HEK293 (cell line): ENCODE measurements around the gene MYRIP.

Experiments used
- CTCF ChIA-PET: fragments of 350-600 bp; formaldehyde crosslinking; extraction: SDS; loops from one replicate; lab custom pipeline; 2021; ENCODE audit warnings: antibody characterized with exemption; lab: Yijun Ruan, JAX
- POLR2A ChIA-PET: fragments of 300-600 bp; formaldehyde crosslinking; extraction: SDS; loops from one replicate; lab custom pipeline; 2020; ENCODE audit warnings: antibody characterized with exemption, inconsistent platforms; lab: Yijun Ruan, JAX
- H3K27ac ChIP-seq: fragments of 200-500 bp; sonication (Bioruptor generic); 2 replicates; pipeline ENCODE4 v1.5.1; 2014; ENCODE audit warnings: low read depth, low read length, control low read depth, inconsistent platforms; ENCODE audit errors: extremely low read depth
- H3K36me3 ChIP-seq, 2 experiments: fragments of 200-500 bp in 1 of 2; sonication (Bioruptor generic) in 1 of 2; 1 replicate in 1 of 2; 2 replicates in 1 of 2; pipeline ENCODE4 v1.5.1; 2014 to 2017; ENCODE audit warnings: inconsistent platforms in 2 of 2, low read length in 2 of 2; ENCODE audit not compliant: control insufficient read depth in 2 of 2, insufficient read depth in 1 of 2
- H3K4me1 ChIP-seq: fragments of 200-500 bp; sonication (Bioruptor generic); 2 replicates; pipeline ENCODE4 v1.5.1; 2014; ENCODE audit warnings: mild to moderate bottlenecking, low read length, inconsistent platforms; ENCODE audit not compliant: control insufficient read depth, insufficient read depth
- H3K4me3 ChIP-seq: 2 replicates; pipeline ENCODE4 v1.5.1; 2011; ENCODE audit warnings: low read depth, mild to moderate bottlenecking, control low read depth, low read length, moderate library complexity
- H3K9me3 ChIP-seq: fragments of 200-500 bp; sonication (Bioruptor generic); 2 replicates; pipeline ENCODE4 v1.5.1; 2014; ENCODE audit warnings: low read depth, low read length, inconsistent platforms; ENCODE audit not compliant: control insufficient read depth, insufficient read depth
- BCL11B ChIP-seq: fragments of 450-650 bp; formaldehyde crosslinking; IDR thresholded peaks from 2 replicates; pipeline ENCODE4 v1.5.1; 2016; ENCODE audit warnings: low read depth, missing biosample characterization, missing genetic modification characterization
- BCL6B ChIP-seq: fragments of 450-650 bp; formaldehyde crosslinking; IDR thresholded peaks from 2 replicates; pipeline ENCODE4 v1.5.1; 2017; ENCODE audit warnings: missing biosample characterization, missing genetic modification characterization
- HOXC10 ChIP-seq: sonication (generic); formaldehyde crosslinking; IDR thresholded peaks from 2 replicates; pipeline ENCODE4 v1.8.1; 2023; ENCODE audit warnings: mild to moderate bottlenecking, missing genetic modification reagents
- HOXD13 ChIP-seq: sonication (generic); formaldehyde crosslinking; IDR thresholded peaks from 2 replicates; pipeline ENCODE4 v1.8.0; 2022; ENCODE audit warnings: missing genetic modification reagents, borderline replicate concordance
- INSM2 ChIP-seq: fragments of 450-650 bp; formaldehyde crosslinking; IDR thresholded peaks from 2 replicates; pipeline ENCODE4 v1.5.1; 2016; ENCODE audit warnings: missing biosample characterization, missing genetic modification characterization
- REPIN1 ChIP-seq: fragments of 450-650 bp; formaldehyde crosslinking; IDR thresholded peaks from 2 replicates; pipeline ENCODE4 v1.5.1; 2017; ENCODE audit warnings: missing biosample characterization, missing genetic modification characterization, low read depth
- SP3 ChIP-seq: fragments of 450-650 bp; formaldehyde crosslinking; IDR thresholded peaks from 2 replicates; pipeline ENCODE4 v1.5.1; 2016; ENCODE audit warnings: missing biosample characterization, missing genetic modification characterization
- YY2 ChIP-seq: fragments of 450-650 bp; formaldehyde crosslinking; IDR thresholded peaks from 2 replicates; pipeline ENCODE4 v1.5.1; 2016; ENCODE audit warnings: missing biosample characterization, missing genetic modification characterization
- ZFHX2 ChIP-seq: fragments of 450-650 bp; formaldehyde crosslinking; conservative IDR thresholded peaks from 2 replicates; pipeline ENCODE4 v1.5.1; 2016; ENCODE audit warnings: missing biosample characterization, missing genetic modification characterization
- ZFP69B ChIP-seq: fragments of 450-650 bp; formaldehyde crosslinking; IDR thresholded peaks from 2 replicates; pipeline ENCODE4 v1.5.1; 2016; ENCODE audit warnings: missing biosample characterization, missing genetic modification characterization
- ZNF10 ChIP-seq: fragments of 450-650 bp; formaldehyde crosslinking; IDR thresholded peaks from 2 replicates; pipeline ENCODE4 v1.5.1; 2017; ENCODE audit warnings: missing biosample characterization, missing genetic modification characterization
- ZNF155 ChIP-seq: fragments of 450-650 bp; formaldehyde crosslinking; IDR thresholded peaks from 2 replicates; pipeline ENCODE4 v1.5.1; 2016; ENCODE audit warnings: missing biosample characterization, missing genetic modification characterization
- ZNF174 ChIP-seq: fragments of 450-650 bp; formaldehyde crosslinking; IDR thresholded peaks from 2 replicates; pipeline ENCODE4 v1.5.0; 2017; ENCODE audit warnings: missing biosample characterization, mild to moderate bottlenecking, missing genetic modification characterization
- ZNF184 ChIP-seq: fragments of 450-650 bp; IDR thresholded peaks from 2 replicates; pipeline ENCODE4 v1.5.1; 2018; ENCODE audit warnings: missing biosample characterization, mild to moderate bottlenecking, missing genetic modification characterization
- ZNF19 ChIP-seq: fragments of 450-650 bp; formaldehyde crosslinking; IDR thresholded peaks from 2 replicates; pipeline ENCODE4; 2016; ENCODE audit warnings: missing biosample characterization, missing genetic modification characterization, low read depth
- ZNF248 ChIP-seq: fragments of 450-650 bp; formaldehyde crosslinking; IDR thresholded peaks from 2 replicates; pipeline ENCODE4 v1.5.1; 2017; ENCODE audit warnings: missing biosample characterization, missing genetic modification characterization
- ZNF280C ChIP-seq: fragments of 450-650 bp; formaldehyde crosslinking; IDR thresholded peaks from 2 replicates; pipeline ENCODE4 v1.5.1; 2016; ENCODE audit warnings: missing biosample characterization, missing genetic modification characterization
- ZNF302 ChIP-seq: fragments of 450-650 bp; formaldehyde crosslinking; IDR thresholded peaks from 2 replicates; pipeline ENCODE4 v1.5.1; 2016; ENCODE audit warnings: missing biosample characterization, missing genetic modification characterization, low read depth
- ZNF324 ChIP-seq: fragments of 450-650 bp; formaldehyde crosslinking; IDR thresholded peaks from 2 replicates; pipeline ENCODE4 v1.5.1; 2016; ENCODE audit warnings: missing biosample characterization, missing genetic modification characterization
- ZNF426 ChIP-seq: fragments of 450-650 bp; formaldehyde crosslinking; IDR thresholded peaks from 2 replicates; pipeline ENCODE4 v1.5.1; 2017; ENCODE audit warnings: missing biosample characterization, missing genetic modification characterization, mild to moderate bottlenecking, inconsistent platforms, moderate library complexity
- ZNF501 ChIP-seq: fragments of 450-650 bp; formaldehyde crosslinking; IDR thresholded peaks from 2 replicates; pipeline ENCODE4 v1.5.1; 2016; ENCODE audit warnings: missing biosample characterization, missing genetic modification characterization
- ZNF510 ChIP-seq: fragments of 450-650 bp; formaldehyde crosslinking; IDR thresholded peaks from 2 replicates; pipeline ENCODE4 v1.5.1; 2018; ENCODE audit warnings: mild to moderate bottlenecking, missing genetic modification characterization, missing biosample characterization; ENCODE audit not compliant: insufficient replicate concordance
- ZNF514 ChIP-seq: fragments of 450-650 bp; formaldehyde crosslinking; IDR thresholded peaks from 2 replicates; pipeline ENCODE4 v1.5.1; 2016; ENCODE audit warnings: missing biosample characterization, missing genetic modification characterization
- ZNF658 ChIP-seq: fragments of 450-650 bp; formaldehyde crosslinking; IDR thresholded peaks from 2 replicates; pipeline ENCODE4; 2016; ENCODE audit warnings: missing biosample characterization, missing genetic modification characterization

The MYRIP gene

GRCh38 chr3:40201770-40202169 is 392.4 kb downstream of the MYRIP start (continued):
- TF ChIP-seq HOXD13 (CRISPR knock-in tag) = no peak
- TF ChIP-seq ZNF658 = no peak
- TF ChIP-seq BCL6B = no peak
- no peak for TF ChIP-seq ZNF19
- no peak for TF ChIP-seq ZNF324 (tag by site-specific recombination)
- no peak for TF ChIP-seq YY2
- TF ChIP-seq ZFP69B (tag by site-specific recombination) = no peak
- TF ChIP-seq ZNF248 (tag by site-specific recombination) = no peak
- no peak for TF ChIP-seq ZNF10 (tag by site-specific recombination)
- TF ChIP-seq SP3 (tag by site-specific recombination) = no peak
- no peak for TF ChIP-seq ZNF184

- Histone ChIP-seq H3K27ac (no peak overlapping the region), H3K4me1 (no peaks in the 10 kb centered on the region), H3K9me3 (no peaks in the 10 kb centered on the region), H3K4me3 (no peak overlapping the region), H3K36me3 (no peaks in the 10 kb centered on the region)
- TF ChIP-seq ZNF501 (no peak), BCL11B (tag by site-specific recombination) (no peak), ZNF280C (no peak), ZNF174 (tag by site-specific recombination) (no peak), ZNF426 (tag by site-specific recombination) (no peak), HOXC10 (CRISPR knock-in tag) (no peak), REPIN1 (tag by site-specific recombination) (no peak), ZNF302 (tag by site-specific recombination) (no peak), ZNF155 (no peak), ZNF514 (no peak), ZFHX2 (tag by site-specific recombination) (no peak), ZNF510 (tag by site-specific recombination) (no peak), INSM2 (tag by site-specific recombination) (no peak)
- ChIA-PET CTCF (no interaction called here), POLR2A (no interaction called here)
These were observed 397.1 kb downstream of the MYRIP start for GRCh38 chr3:40206522-40206921.
